Measurements from ENCODE around the gene ARHGEF39. TPM values are rescaled to one million over a fixed set of nuclear protein-coding genes. Genes with fewer than 3 reads are reported as not detected.

The ARHGEF39 gene
- total and polyA plus RNA-seq, 4 donors: 0.47 to 1.4 (median 1.3) TPM

GRCh38 chr9:35708146-35708545 is 43.2 kb upstream of the ARHGEF39 start:
- no peak for ATAC-seq (ENCODE audit: insufficient read depth, low FRiP score)

GRCh38 chr9:35706951-35707350 is 42.0 kb upstream of the ARHGEF39 start:
- Histone ChIP-seq H3K9me3 (ENCODE audit: control insufficient read depth in 4 of 4, insufficient read depth in 3 of 4, low read length in 3 of 4) (no peaks in the 10 kb centered on the region), H3K36me3 (ENCODE audit: control insufficient read depth in 4 of 4, insufficient read depth in 4 of 4, low read length in 4 of 4) (peaks cover 32 to 76% (median 70%) of the 10 kb centered on the region in 4 donors), H3K27ac (ENCODE audit: low read depth in 1 of 2, low read length in 1 of 2) (no peak overlapping the region), H3K4me3 (no peak overlapping the region), H3K9ac (ENCODE audit: insufficient read depth in 1 of 2, low read length in 2 of 2) (no peak overlapping the region), H3K27me3 (ENCODE audit: control insufficient read depth in 3 of 3, insufficient read depth in 3 of 3, low read length in 2 of 3) (no peaks in the 10 kb centered on the region), H3K4me1 (ENCODE audit: control insufficient read depth in 5 of 5, insufficient read depth in 5 of 5, low read length in 5 of 5) (no peaks in the 10 kb centered on the region)
- no peak for ATAC-seq (ENCODE audit: insufficient read depth, low FRiP score)
- 88 to 96% methylated on average over 10 of the region's 10 CpGs for WGBS, 2 donors
- no peak for TF ChIP-seq CTCF (IDR thresholded peaks at IDR 0.05; ENCODE audit: control extremely low read depth, extremely low read depth)
- DNase-seq: no peak

More at GRCh38 chr9:35708146-35708545, 43.2 kb upstream of the ARHGEF39 start:
- no peak for TF ChIP-seq CTCF (IDR thresholded peaks at IDR 0.05; ENCODE audit: control extremely low read depth, extremely low read depth)
- Histone ChIP-seq H3K9ac (ENCODE audit: insufficient read depth in 1 of 2, low read length in 2 of 2) (no peak overlapping the region), H3K9me3 (ENCODE audit: control insufficient read depth in 4 of 4, insufficient read depth in 3 of 4, low read length in 3 of 4) (no peaks in the 10 kb centered on the region), H3K27ac (ENCODE audit: low read depth in 1 of 2, low read length in 1 of 2) (no peak overlapping the region), H3K4me3 (no peak overlapping the region), H3K36me3 (ENCODE audit: control insufficient read depth in 4 of 4, insufficient read depth in 4 of 4, low read length in 4 of 4) (peaks cover 35 to 77% (median 69%) of the 10 kb centered on the region in 4 donors), H3K27me3 (ENCODE audit: control insufficient read depth in 3 of 3, insufficient read depth in 3 of 3, low read length in 2 of 3) (no peaks in the 10 kb centered on the region), H3K4me1 (ENCODE audit: control insufficient read depth in 5 of 5, insufficient read depth in 5 of 5, low read length in 5 of 5) (no peaks in the 10 kb centered on the region)
- 95 to 96% methylated on average over 4 of the region's 4 CpGs for WGBS, 2 donors
- DNase-seq: no peak

- Histone ChIP-seq H3K4me3 (no peak overlapping the region), H3K27ac (ENCODE audit: low read depth in 1 of 2, low read length in 1 of 2) (no peak overlapping the region), H3K4me1 (ENCODE audit: control insufficient read depth in 5 of 5, insufficient read depth in 5 of 5, low read length in 5 of 5) (no peaks in the 10 kb centered on the region), H3K36me3 (ENCODE audit: control insufficient read depth in 4 of 4, insufficient read depth in 4 of 4, low read length in 4 of 4) (peaks cover 33 to 74% (median 71%) of the 10 kb centered on the region in 4 donors), H3K9ac (ENCODE audit: insufficient read depth in 1 of 2, low read length in 2 of 2) (no peak overlapping the region), H3K27me3 (ENCODE audit: control insufficient read depth in 3 of 3, insufficient read depth in 3 of 3, low read length in 2 of 3) (no peaks in the 10 kb centered on the region), H3K9me3 (ENCODE audit: control insufficient read depth in 4 of 4, insufficient read depth in 3 of 4, low read length in 3 of 4) (no peaks in the 10 kb centered on the region)
- 94 to 100% methylated on average over 7 of the region's 7 CpGs for whole genome bisulfite sequencing, 2 donors
- DNase-seq (no peak), ATAC-seq (ENCODE audit: insufficient read depth, low FRiP score) (no peak)
- no peak for TF ChIP-seq CTCF (IDR thresholded peaks at IDR 0.05; ENCODE audit: control extremely low read depth, extremely low read depth)
Measured at GRCh38 chr9:35705836-35706430, 40.9 kb upstream of the ARHGEF39 start.

GRCh38 chr9:35705372-35705771 is 40.4 kb upstream of the ARHGEF39 start:
- no peak for ATAC-seq (ENCODE audit: insufficient read depth, low FRiP score)
- Histone ChIP-seq H3K27ac (ENCODE audit: low read depth in 1 of 2, low read length in 1 of 2) (no peak overlapping the region), H3K4me1 (ENCODE audit: control insufficient read depth in 5 of 5, insufficient read depth in 5 of 5, low read length in 5 of 5) (no peaks in the 10 kb centered on the region), H3K36me3 (ENCODE audit: control insufficient read depth in 4 of 4, insufficient read depth in 4 of 4, low read length in 4 of 4) (peaks cover 36 to 75% (median 71%) of the 10 kb centered on the region in 4 donors), H3K4me3 (no peak overlapping the region), H3K9me3 (ENCODE audit: control insufficient read depth in 4 of 4, insufficient read depth in 3 of 4, low read length in 3 of 4) (no peaks in the 10 kb centered on the region), H3K9ac (ENCODE audit: insufficient read depth in 1 of 2, low read length in 2 of 2) (no peak overlapping the region), H3K27me3 (ENCODE audit: control insufficient read depth in 3 of 3, insufficient read depth in 3 of 3, low read length in 2 of 3) (no peaks in the 10 kb centered on the region)
- no peak for TF ChIP-seq CTCF (IDR thresholded peaks at IDR 0.05; ENCODE audit: control extremely low read depth, extremely low read depth)
- DNase-seq: no peak
- WGBS, 2 donors: 78 to 95% methylated on average over 8 of the region's 8 CpGs
